Erythroblast (primary cell): ENCODE data around the gene LARGE1.

ENCODE experiments used
- DNase-seq, 2 experiments: peaks; one replicate each; lab custom pipeline; 2025; lab: John Stamatoyannopoulos, UW
- GATA1 ChIP-seq: IDR thresholded peaks from 2 replicates; pipeline ENCODE4 v1.6.1; 2011; ENCODE audit warnings: low read depth, mild to moderate bottlenecking, control low read depth, low read length, moderate library complexity
- POLR2A ChIP-seq: IDR thresholded peaks from 2 replicates; pipeline ENCODE4 v1.6.1; 2011; ENCODE audit warnings: mild to moderate bottlenecking, low read length

The LARGE1 gene

DNA sequence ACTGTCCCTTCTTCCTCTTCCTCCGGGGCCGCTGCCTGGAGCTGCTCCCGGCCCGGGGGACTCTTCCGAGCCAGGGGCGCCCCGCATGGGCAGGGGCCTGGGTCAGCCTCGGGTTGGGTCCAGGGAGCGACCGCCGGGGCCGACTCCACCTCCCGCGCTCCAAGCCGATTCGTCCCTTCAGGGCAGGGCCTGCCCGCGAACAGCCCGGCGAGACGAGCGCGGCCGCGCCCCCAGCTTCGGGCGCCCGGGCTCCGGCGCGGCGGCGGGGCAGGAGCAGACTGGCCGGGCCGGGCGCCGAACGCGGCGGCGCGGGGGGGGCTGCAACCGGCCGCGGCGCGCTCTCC lies at the start of gene LARGE1:
LARGE1 (minus strand) TSS at position 280 of the 344 bp plus-strand sequence.
- TF ChIP-seq POLR2A = no peak
- TF ChIP-seq GATA1 = no peak

GRCh38 chr22:33969045-33969444 lies 48.8 kb upstream of the LARGE1 start:
- TF ChIP-seq GATA1 (no peak), POLR2A (no peak)
- DNase-seq = no peak

More for the DNA sequence above, at the start of gene LARGE1:
- DNase-seq = no peak

DNA sequence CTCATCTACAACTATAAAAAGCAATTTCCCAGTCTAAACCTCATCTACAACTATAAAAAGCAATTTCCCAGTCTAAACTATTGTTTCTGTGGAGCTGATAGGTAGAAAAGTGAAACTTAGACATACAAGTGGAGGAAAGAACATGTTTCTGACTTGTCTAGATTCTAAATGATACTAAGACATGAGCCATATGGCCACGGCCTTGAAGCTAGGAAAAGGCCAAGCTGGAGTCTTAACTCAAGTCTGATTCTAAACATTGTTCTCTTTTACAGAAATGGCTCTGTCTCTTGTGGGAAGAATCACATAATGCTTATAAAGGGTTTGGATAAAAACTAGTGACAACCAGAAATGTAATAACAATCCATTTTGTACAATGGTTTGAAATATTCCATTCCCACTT lies 43.8 kb upstream of the LARGE1 start:
- DNase-seq = no peak
- no peak for TF ChIP-seq GATA1
- TF ChIP-seq POLR2A = no peak

GRCh38 chr22:33962409-33962808 lies 42.1 kb upstream of the LARGE1 start:
- TF ChIP-seq GATA1 (no peak), POLR2A (no peak)
- DNase-seq = no peak

DNA sequence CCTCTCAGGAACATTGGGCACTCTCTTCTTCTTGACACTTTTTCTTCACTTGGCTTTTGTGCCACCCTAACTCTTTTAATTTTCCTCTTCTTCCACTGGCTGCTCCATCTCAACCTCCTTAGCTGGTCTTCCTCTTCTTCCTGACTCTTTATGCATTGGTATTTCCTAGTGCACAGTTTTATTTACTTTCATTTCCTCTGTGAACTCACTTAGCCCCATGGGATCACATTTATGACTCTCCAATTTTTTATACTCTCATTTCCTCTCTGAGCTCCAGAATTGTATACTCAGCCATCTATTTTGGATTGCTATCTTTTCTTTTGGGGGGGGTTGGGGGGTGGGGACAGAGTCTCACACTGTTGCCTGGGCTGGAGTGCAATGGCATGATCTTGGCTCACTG lies 38.5 kb upstream of the LARGE1 start:
- TF ChIP-seq POLR2A = no peak
- TF ChIP-seq GATA1 = no peak
- no peak for DNase-seq

GRCh38 chr22:33957086-33957485 lies 36.8 kb upstream of the LARGE1 start:
- TF ChIP-seq POLR2A = no peak
- no peak for TF ChIP-seq GATA1
- DNase-seq = no peak

GRCh38 chr22:33952776-33953175 lies 32.5 kb upstream of the LARGE1 start:
- no peak for DNase-seq
- TF ChIP-seq POLR2A (no peak), GATA1 (no peak)

DNA sequence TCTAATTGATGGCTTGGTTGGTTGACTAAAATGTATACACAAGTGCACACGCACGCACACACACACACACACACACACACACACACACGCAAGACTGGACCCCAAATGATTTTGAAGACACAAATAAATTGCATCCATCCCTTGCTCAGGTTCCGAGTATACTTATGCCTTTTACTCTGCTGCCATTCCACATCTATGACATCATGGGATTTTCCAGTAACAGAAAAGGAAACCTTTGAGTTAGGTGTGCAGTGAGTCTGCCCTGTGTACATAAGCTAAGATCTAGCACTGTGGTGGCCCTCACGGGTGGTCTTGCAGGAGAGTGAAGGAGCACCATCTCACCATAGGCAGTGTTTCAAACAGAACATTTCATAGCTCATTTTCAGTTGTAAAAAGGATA lies 20.5 kb upstream of the LARGE1 start:
- DNase-seq = no peak
- no peak for TF ChIP-seq GATA1

DNA sequence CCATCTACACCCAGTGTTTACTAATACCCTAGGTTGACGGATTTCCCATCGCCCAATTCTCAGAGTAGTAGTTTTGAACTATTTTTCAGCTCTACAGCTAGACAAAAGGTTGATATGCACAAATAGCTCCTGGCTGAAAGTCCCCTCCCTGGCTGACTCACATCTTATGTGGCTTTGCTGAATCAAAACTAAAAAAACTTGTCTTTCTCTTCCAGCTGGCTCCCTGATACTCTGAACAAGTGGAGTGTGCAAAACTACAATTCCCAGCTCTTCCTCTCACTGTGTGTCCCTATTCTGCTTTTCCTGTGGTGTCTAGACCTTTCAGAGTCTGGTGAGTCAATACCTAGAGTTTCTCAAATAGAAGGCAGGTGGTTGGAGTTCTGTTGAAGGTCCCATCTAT lies 12.7 kb upstream of the LARGE1 start:
- TF ChIP-seq GATA1 (no peak), POLR2A (no peak)
- DNase-seq = no peak

GRCh38 chr22:33931406-33931805 lies 11.1 kb upstream of the LARGE1 start:
- no peak for DNase-seq
- no peak for TF ChIP-seq GATA1
- TF ChIP-seq POLR2A = no peak

DNA sequence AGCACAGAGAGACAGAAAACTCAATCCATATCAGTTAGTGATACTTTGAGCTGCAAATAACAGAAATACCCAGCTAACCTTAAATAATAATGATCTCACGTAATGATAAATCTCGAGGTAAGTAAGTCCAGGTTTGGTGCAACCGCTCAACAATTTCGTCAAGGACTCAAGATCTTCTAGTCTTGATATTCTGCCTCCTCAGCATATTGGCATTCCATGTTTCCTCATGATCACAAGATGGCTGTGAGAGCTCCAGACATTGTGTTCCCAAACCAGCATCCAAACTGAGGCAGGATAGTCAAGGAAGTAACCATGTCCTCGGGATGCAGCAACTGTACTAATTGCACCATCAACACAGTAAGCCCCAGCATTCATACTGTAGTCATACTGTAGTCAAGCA lies 7.5 kb upstream of the LARGE1 start:
- no peak for DNase-seq

GRCh38 chr22:33925194-33925593 lies 4.9 kb upstream of the LARGE1 start:
- TF ChIP-seq POLR2A = no peak
- TF ChIP-seq GATA1 = no peak

More for the DNA sequence above, 7.5 kb upstream of the LARGE1 start:
- no peak for TF ChIP-seq POLR2A
- TF ChIP-seq GATA1 = no peak

GRCh38 chr22:33923660-33924246 lies 3.5 kb upstream of the LARGE1 start:
- DNase-seq = peak; percentile 44 to 67

More at GRCh38 chr22:33925194-33925593, 4.9 kb upstream of the LARGE1 start:
- no peak for DNase-seq

GRCh38 chr22:33923033-33923432 lies 2.8 kb upstream of the LARGE1 start:
- TF ChIP-seq POLR2A (no peak), GATA1 (no peak)
- no peak for DNase-seq

More at GRCh38 chr22:33923660-33924246, 3.5 kb upstream of the LARGE1 start:
- TF ChIP-seq POLR2A (no peak), GATA1 (no peak)

DNA sequence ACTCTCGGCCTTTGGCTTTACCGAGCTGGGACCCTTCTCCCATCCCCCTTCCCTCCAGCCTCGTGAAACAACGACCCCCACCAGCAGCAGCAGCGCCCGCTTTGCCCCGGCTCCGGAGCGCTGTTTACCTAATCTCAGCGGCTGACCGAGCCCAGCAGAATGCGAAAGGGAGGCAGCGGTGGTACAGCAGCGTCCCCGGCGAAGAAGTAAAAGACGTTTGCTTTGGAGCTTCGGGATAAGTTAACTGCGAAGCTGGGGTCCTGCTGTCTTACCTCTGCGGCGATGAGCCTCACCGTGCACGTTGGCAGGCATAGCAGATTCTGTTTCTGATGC lies 2.0 kb upstream of the LARGE1 start:
- no peak for TF ChIP-seq GATA1
- no peak for TF ChIP-seq POLR2A
- DNase-seq = no peak
